ENCODE results near the gene BMPR1A.
"Not testable (repeated sequence)": the region's sequence is repeated elsewhere in the genome, so short reads cannot be mapped to it uniquely, and the experiment has no call there.

BMPR1A gene

DNA sequence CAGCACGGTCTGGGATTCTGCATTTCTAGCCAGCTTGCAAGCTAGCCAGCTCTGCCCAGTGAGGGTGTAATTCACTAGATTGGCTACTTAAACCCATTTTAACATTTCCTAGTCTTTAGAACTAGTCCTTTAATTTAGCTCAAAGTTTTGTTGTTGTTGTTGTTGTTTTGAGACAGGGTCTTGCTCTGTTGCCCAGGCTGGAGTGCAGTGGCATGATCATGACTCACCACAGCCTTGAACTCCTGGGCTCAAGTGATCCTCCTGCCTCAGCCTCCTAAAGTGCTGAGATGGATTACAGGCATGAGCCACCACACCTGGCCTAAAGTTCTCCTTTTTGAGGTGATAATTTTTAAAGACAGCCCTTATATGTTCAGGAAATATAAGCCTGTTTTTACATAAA is 94.1 kb downstream of the BMPR1A start:
- in situ Hi-C loops (cut with MboI; ENCODE audit: low pct_unique_long_range_greater_than_20kb, low sequenced_read_pairs, unreplicated experiment) = no loop called here
- no peak for DNase-seq (ENCODE audit: low spot score)
- TF ChIP-seq, protein P1, sequence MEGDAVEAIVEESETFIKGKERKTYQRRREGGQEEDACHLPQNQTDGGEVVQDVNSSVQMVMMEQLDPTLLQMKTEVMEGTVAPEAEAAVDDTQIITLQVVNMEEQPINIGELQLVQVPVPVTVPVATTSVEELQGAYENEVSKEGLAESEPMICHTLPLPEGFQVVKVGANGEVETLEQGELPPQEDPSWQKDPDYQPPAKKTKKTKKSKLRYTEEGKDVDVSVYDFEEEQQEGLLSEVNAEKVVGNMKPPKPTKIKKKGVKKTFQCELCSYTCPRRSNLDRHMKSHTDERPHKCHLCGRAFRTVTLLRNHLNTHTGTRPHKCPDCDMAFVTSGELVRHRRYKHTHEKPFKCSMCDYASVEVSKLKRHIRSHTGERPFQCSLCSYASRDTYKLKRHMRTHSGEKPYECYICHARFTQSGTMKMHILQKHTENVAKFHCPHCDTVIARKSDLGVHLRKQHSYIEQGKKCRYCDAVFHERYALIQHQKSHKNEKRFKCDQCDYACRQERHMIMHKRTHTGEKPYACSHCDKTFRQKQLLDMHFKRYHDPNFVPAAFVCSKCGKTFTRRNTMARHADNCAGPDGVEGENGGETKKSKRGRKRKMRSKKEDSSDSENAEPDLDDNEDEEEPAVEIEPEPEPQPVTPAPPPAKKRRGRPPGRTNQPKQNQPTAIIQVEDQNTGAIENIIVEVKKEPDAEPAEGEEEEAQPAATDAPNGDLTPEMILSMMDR (IDR thresholded peaks at IDR 0.05; ENCODE audit: extremely low read depth, insufficient read depth, missing control alignments) = no peak

DNA sequence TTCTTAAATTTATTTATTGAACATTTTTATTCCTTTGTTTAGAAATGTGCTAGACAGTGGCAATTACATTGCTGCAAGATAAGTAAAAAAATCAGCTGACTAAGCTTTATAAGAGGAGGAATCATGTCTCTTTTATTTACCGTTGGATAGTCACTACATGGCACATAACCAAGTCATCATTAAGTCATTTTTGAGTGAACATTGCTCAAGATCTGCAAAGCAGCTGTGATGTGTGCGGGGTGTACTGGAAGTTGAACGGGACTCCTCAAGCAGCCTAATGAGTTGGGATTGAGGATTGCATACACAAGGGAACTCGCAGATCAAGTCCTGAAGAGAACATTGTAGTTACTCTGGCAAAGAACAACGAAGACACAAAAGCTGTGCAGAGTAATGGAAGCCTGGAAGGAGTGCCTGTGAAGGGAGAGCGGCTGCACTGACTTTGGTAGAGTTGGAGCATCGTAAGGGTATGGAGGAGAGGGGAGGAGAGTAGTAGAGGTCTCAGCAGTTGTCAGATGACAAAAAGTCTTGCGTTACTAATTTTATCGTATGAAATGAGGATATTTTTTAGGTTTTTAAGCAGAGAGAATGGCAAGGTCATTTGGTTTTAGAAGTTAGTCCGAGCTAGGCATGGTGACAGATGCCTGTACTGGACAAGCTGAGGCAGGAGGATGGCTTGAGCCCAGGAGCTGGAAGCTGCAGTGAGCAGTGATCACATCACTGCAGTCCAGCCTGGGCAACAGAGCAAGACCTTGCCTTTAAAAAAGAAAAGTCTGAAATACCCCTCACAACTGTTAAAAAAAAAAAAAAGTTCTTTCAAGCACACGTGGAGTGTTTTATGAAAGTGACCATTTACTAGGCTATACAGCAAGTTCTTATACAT is 95.1 kb downstream of the BMPR1A start:
- DNase-seq (ENCODE audit: low spot score) = no peak
- TF ChIP-seq, protein P1 (IDR thresholded peaks at IDR 0.05; ENCODE audit: extremely low read depth, insufficient read depth, missing control alignments) = no peak
- in situ Hi-C loops (cut with MboI; ENCODE audit: low pct_unique_long_range_greater_than_20kb, low sequenced_read_pairs, unreplicated experiment) = no loop called here

DNA sequence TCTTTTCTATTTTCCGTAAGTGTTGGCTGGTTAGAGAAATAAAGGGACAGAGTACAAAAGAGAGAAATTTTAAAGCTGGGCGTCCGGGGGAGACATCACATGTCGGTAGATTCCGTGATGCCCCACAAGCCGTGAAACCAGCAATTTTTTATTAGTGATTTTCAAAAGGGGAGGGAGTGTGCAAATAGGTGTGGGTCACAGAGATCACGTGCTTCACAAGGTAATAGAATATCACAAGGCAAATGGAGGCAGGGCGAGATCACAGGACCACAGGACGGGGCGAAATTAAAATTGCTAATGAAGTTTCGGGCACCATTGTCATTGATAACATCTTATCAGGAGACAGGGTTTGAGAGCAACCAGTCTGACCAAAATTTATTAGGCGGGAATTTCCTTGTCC is 97.2 kb downstream of the BMPR1A start:
- in situ Hi-C loops (cut with MboI; ENCODE audit: low pct_unique_long_range_greater_than_20kb, low sequenced_read_pairs, unreplicated experiment); DNase-seq (ENCODE audit: low spot score): not testable (repeated sequence)

DNA sequence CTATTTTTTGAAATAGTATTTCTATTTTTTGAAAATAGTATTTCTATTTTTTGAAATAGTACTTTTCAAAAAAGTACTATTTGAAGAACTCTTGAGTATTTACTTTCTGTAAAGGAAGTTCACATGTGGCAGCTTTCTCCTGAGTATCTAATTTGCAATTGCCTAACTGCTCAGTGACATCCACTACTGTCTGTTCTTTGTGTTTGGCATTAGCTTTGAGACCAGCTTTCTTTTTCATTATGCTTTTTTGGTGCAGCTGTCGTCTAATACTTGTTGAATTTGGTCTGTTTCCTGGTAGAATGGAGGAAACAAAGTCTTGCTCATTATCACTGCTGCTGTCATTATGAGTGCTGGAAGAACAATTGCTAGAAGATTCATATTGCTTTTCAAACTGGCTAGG is 99.1 kb downstream of the BMPR1A start:
- in situ Hi-C loops (cut with MboI; ENCODE audit: low pct_unique_long_range_greater_than_20kb, low sequenced_read_pairs, unreplicated experiment) = no loop called here
- TF ChIP-seq, protein P1 (IDR thresholded peaks at IDR 0.05; ENCODE audit: extremely low read depth, insufficient read depth, missing control alignments) = no peak
- no peak for DNase-seq (ENCODE audit: low spot score)

DNA sequence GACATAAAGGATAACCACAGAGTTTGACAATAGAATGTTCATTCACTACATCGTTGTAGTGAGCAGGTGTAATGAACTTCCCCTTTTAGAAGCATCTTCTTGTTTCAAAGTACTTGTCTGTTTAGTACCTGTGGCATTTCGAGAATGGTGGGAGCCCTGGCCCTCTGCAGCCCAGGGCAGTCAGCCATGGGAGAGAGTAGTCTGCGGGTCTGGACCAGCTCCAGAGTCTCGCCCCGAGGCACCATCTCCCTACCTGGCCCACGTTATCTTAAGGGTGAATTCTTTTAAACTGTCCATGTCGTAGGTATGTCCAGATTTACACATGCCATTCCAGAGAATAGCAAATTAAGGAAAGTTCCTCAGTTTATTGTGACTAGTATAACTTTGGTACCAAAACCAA is 99.7 kb downstream of the BMPR1A start:
- TF ChIP-seq, protein P1 (IDR thresholded peaks at IDR 0.05; ENCODE audit: extremely low read depth, insufficient read depth, missing control alignments) = no peak
- in situ Hi-C loops (cut with MboI; ENCODE audit: low pct_unique_long_range_greater_than_20kb, low sequenced_read_pairs, unreplicated experiment) = no loop called here
- DNase-seq (ENCODE audit: low spot score) = no peak

DNA sequence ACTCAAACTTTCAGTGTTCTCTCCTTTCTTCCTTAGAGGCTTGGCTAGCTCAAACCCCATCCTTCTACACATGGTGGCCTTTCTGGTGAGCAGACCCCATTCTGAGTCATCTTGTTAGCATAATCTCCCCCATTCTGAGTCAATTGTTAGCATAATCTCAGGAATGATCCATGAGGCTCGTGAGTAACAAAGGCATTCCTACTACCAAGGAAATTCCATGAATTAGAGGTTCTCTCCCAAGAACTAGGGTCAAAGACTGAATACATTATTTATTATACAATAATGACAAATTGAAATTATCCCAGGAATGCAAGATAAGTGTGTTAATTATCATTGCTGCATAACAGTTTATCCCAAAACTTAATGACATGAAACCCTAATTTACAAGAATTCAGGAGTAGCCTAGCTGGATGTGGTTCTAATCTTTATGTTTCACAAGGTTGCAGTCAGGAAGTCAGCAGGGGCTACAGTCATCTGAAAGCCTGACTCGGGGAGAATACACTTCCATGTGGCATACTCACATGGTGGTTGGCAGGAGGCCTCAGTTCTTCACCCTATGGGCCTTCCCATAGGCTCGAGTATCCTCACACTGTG is 100.8 kb downstream of the BMPR1A start:
- in situ Hi-C loops (cut with MboI; ENCODE audit: low pct_unique_long_range_greater_than_20kb, low sequenced_read_pairs, unreplicated experiment) = no loop called here
- TF ChIP-seq, protein P1 (IDR thresholded peaks at IDR 0.05; ENCODE audit: extremely low read depth, insufficient read depth, missing control alignments) = no peak
- no peak for DNase-seq (ENCODE audit: low spot score)

DNA sequence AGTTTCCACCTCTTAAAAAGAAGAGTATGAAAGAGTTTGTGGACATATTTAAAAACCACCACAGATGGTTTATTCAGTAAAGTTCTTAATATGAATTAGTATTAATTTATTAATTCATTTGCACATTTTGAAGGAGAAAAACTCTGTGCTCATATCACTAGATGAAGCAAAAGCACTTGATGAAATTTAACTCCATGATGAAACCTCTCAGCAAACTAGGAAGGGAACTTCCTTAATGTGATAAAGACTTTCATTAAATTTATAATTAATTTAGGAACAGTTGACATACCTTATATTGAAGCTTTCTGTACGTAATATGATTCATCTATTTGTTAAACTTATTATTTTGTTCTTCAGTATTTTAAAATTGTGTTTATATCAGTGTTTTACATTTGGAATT is 101.6 kb downstream of the BMPR1A start:
- in situ Hi-C loops (cut with MboI; ENCODE audit: low pct_unique_long_range_greater_than_20kb, low sequenced_read_pairs, unreplicated experiment) = no loop called here

More for the DNA sequence above, 101.6 kb downstream of the BMPR1A start:
- DNase-seq (ENCODE audit: low spot score) = no peak
- TF ChIP-seq, protein P1 (IDR thresholded peaks at IDR 0.05; ENCODE audit: extremely low read depth, insufficient read depth, missing control alignments) = no peak

All from GM13977 (cell line).